ENCODE results near the gene CKLF. TPM values are rescaled to one million over a fixed set of nuclear protein-coding genes. Genes with fewer than 3 reads are reported as not detected.

Gene CKLF
- total RNA-seq, 4 donors from 2014 or later = 31.6 to 68.4 (median 49.2) TPM

DNA sequence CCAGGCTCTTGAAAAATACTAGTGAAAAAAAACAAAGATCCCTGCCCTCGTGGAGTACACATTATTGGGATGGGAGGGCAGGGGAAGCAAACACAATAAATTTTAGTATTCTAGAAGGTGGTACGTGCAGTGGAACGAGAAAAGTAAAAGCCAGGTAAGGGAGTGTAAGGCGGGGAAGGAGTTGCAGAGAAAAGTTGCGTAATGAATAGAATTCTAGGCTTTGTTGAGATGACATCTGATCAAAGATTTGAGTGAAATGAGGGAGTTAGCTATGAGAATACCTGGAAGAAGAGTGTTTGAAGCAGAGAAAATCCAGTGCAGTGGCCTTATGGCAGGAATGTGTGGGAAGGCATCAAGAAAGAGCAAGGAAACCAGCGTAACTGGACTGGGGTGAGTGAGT lies 2.1 kb downstream of the CKLF start:
- DNase-seq (ENCODE audit: low spot score) (no peak), ATAC-seq (ENCODE audit: low FRiP score) (no peak)
- TF ChIP-seq, protein P1, sequence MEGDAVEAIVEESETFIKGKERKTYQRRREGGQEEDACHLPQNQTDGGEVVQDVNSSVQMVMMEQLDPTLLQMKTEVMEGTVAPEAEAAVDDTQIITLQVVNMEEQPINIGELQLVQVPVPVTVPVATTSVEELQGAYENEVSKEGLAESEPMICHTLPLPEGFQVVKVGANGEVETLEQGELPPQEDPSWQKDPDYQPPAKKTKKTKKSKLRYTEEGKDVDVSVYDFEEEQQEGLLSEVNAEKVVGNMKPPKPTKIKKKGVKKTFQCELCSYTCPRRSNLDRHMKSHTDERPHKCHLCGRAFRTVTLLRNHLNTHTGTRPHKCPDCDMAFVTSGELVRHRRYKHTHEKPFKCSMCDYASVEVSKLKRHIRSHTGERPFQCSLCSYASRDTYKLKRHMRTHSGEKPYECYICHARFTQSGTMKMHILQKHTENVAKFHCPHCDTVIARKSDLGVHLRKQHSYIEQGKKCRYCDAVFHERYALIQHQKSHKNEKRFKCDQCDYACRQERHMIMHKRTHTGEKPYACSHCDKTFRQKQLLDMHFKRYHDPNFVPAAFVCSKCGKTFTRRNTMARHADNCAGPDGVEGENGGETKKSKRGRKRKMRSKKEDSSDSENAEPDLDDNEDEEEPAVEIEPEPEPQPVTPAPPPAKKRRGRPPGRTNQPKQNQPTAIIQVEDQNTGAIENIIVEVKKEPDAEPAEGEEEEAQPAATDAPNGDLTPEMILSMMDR (IDR thresholded peaks at IDR 0.05) = no peak

DNA sequence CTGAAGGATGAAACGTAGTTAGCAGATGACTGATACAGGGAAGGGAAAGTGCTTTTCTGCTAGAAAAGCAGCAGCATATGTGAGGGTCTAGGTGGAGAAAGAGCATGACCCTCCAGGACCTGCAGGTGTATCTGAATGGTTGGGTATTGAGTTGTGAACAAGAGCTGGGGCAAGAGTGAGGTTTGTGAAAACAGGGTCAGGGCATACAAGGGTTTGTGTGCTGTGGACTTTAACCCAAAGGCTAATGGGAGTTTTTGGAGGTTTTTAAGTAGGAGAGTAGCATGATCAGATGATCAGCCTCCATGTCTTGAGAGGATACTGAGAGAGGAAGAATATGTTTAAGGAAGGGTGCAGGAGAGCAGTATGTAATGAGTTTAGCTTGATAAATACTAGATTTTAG lies 7.7 kb downstream of the CKLF start:
- DNase-seq (ENCODE audit: low spot score) (no peak), ATAC-seq (ENCODE audit: low FRiP score) (no peak)
- TF ChIP-seq, protein P1 (IDR thresholded peaks at IDR 0.05) = no peak

GRCh38 chr16:66561381-66562080 lies 9.2 kb downstream of the CKLF start:
- TF ChIP-seq, protein P1 (IDR thresholded peaks at IDR 0.05) = no peak
- no peak for ATAC-seq (ENCODE audit: low FRiP score)
- DNase-seq (ENCODE audit: low spot score) = no peak

DNA sequence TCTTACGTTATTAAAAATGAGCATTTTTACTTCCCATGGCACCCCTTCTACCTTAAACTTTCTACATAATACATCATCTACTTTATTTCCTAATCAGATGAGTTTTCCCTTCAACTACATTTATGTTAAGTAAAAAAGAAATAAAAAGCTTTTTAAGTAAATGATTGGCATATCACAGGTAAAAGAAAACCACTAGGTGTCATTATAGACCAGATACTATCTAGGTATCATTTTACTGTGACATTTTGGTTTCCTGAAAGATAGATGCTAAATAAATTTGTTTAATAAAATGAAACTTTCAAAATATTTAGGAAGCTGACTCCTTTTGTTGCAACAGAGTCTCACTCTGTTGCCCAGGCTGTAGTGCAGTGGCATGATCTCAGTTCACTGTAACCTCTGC lies 10.0 kb downstream of the CKLF start:
- DNase-seq (ENCODE audit: low spot score) = no peak
- TF ChIP-seq, protein P1 (IDR thresholded peaks at IDR 0.05) = no peak
- no peak for ATAC-seq (ENCODE audit: low FRiP score)

GRCh38 chr16:66562986-66563385 lies 10.6 kb downstream of the CKLF start:
- TF ChIP-seq, protein P1 (IDR thresholded peaks at IDR 0.05) = no peak
- no peak for DNase-seq (ENCODE audit: low spot score)
- no peak for ATAC-seq (ENCODE audit: low FRiP score)

DNA sequence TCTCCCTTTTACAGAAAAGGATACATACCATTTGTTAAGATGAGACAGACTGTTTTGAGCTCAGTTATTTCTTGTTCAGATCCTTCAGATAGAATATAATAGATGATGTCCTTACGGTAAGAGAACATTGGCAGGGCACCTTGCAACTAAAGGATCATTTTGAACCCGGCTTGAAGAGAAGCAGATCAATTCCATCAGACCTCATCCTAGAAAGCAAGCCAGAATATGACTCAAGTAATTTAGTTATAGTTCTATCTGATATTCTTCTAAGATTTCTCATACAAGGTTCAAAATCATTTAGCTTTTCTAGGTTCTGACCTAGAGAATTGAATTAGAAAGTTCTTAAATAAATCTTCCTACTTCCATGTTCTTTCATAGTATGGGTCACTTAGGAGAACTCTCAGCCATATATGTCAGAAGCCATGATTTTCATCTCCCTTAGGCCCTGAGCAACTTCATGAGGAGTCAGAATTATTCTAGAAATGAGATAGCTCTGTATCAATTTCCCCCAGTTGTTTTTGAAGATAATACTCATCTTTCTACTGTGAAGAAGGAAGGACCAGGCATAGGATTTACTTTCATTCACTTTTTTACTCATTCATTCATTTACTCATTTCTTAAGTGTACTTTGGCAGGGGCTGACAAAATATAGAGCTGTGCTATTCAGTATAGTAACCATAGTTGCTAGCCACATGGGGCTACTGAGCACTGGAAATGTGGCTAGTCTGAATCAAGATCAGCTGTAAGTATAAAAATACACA lies 11.4 kb downstream of the CKLF start:
- TF ChIP-seq, protein P1 (IDR thresholded peaks at IDR 0.05) = no peak
- ATAC-seq (ENCODE audit: low FRiP score) = no peak
- no peak for DNase-seq (ENCODE audit: low spot score)
